ENCODE data around the gene GGNBP2. TPM values are rescaled to one million over a fixed set of nuclear protein-coding genes. Genes with fewer than 3 reads are reported as not detected.

The GGNBP2 gene
- total and polyA plus RNA-seq, 2 of the 8 experiments (the other 6 are each of a cell fraction or from before 2014, with no cell fraction given): 29.2 to 35.8 TPM

GRCh38 chr17:36583787-36584186 is 39.1 kb downstream of the GGNBP2 start:
- no peak overlapping the region for H3K56ac ChIP-seq (replicated peaks; ENCODE audit: insufficient read length, low read depth, low read length)
- 88% methylated on average over 1 of the region's 1 CpG; no CpG with 5 or more reads in 1 of the 2 experiments for WGBS, 2 experiments (ENCODE audit: extremely low coverage in 1 of 2, insufficient coverage in 1 of 2, insufficient read length in 1 of 2, insufficient replicate concordance in 2 of 2, low coverage in 1 of 2, low lambda C conversion rate in 2 of 2, missing lambda C conversion rate in 1 of 2)
- no peak overlapping the region for H3K18ac ChIP-seq (ENCODE audit: extremely low read depth, low read length)
- DNase-seq (ENCODE audit: low read depth in 1 of 2, low spot score in 2 of 2) (no peak), FAIRE-seq (no peak)
- H3K23ac ChIP-seq (ENCODE audit: insufficient read length): no peak overlapping the region
- H2BK20ac ChIP-seq (ENCODE audit: low read length): no peak overlapping the region
- H2BK12ac ChIP-seq (ENCODE audit: low read depth, low read length): no peak overlapping the region
- no peak overlapping the region for H3K4me2 ChIP-seq (ENCODE audit: insufficient read depth in 1 of 2, low read depth in 2 of 2, low read length in 2 of 2)
- peaks cover 0 to 3% of the 10 kb centered on the region in 2 experiments for H4K20me1 ChIP-seq (replicated peaks in 1 of 2; ENCODE audit: control insufficient read depth in 1 of 2, insufficient read depth in 2 of 2, low read length in 2 of 2)
- H4K8ac ChIP-seq (ENCODE audit: extremely low read depth, insufficient read depth, low read length): no peak overlapping the region
- H3K36me3 ChIP-seq (ENCODE audit: control insufficient read depth in 2 of 4, insufficient read depth in 4 of 4, low read length in 3 of 4): peaks cover 7 to 65% (median 36%) of the 10 kb centered on the region in 4 experiments; a peak in 7 of 8 replicates
- H4K5ac ChIP-seq (ENCODE audit: insufficient read length, low read depth, low read length): no peak overlapping the region
- H2AFZ ChIP-seq (ENCODE audit: low read length): no peak overlapping the region
- H3K14ac ChIP-seq (ENCODE audit: insufficient read length): no peak overlapping the region
- no peaks in the 10 kb centered on the region for H3K79me1 ChIP-seq (ENCODE audit: low read depth, low read length)
- no peak overlapping the region for H3K27ac ChIP-seq (ENCODE audit: low read depth, low read length)
- no peaks in the 10 kb centered on the region for H3K9me3 ChIP-seq (ENCODE audit: insufficient read depth in 2 of 2, low read depth in 1 of 2, low read length in 1 of 2)
- no peak overlapping the region for H2AK5ac ChIP-seq (ENCODE audit: low read depth, low read length)
- no peaks in the 10 kb centered on the region for H3K79me2 ChIP-seq (ENCODE audit: control insufficient read depth in 1 of 2, insufficient read depth in 2 of 2, low read length in 2 of 2)
- no peaks in the 10 kb centered on the region for H3K23me2 ChIP-seq (ENCODE audit: low read depth, low read length)
- H3K9ac ChIP-seq (replicated peaks in 1 of 4; ENCODE audit: extremely low read depth in 1 of 4, low read depth in 3 of 4, low read length in 3 of 4): no peak overlapping the region
- no peak overlapping the region for H3K4me3 ChIP-seq (ENCODE audit: extremely low read depth in 1 of 4, insufficient read depth in 2 of 4, low read depth in 3 of 4, low read length in 4 of 4)
- ChIA-PET POLR2A (ENCODE audit: partially characterized antibody) (interaction anchor here (1.7 to 2.0 kb wide), 2 partner anchors 9 to 50 kb away, joined by 4 to 11 read pairs; no protein-coding TSS in a partner anchor), CTCF (ENCODE audit: partially characterized antibody) (interaction anchor here (0.9 to 1.0 kb wide), 2 partner anchors 64 to 778 kb away, joined by 3 to 6 read pairs; no protein-coding TSS in a partner anchor)
- H2BK5ac ChIP-seq (ENCODE audit: low read depth, low read length): no peak overlapping the region
- no peak overlapping the region for H4K91ac ChIP-seq (replicated peaks; ENCODE audit: insufficient read length, low read length)
- no peaks in the 10 kb centered on the region for H3K4me1 ChIP-seq (replicated peaks in 1 of 4; ENCODE audit: control insufficient read depth in 3 of 4, insufficient read depth in 4 of 4, low read length in 3 of 4)
- no peak overlapping the region for H2BK15ac ChIP-seq (ENCODE audit: low read length)
- H3K4ac ChIP-seq (replicated peaks; ENCODE audit: insufficient read length, low read depth, low read length): no peak overlapping the region
- no peak overlapping the region for H2BK120ac ChIP-seq (replicated peaks; ENCODE audit: low read depth, low read length)
- no peaks in the 10 kb centered on the region for H3K27me3 ChIP-seq (replicated peaks in 1 of 4; ENCODE audit: control insufficient read depth in 3 of 4, extremely low read depth in 1 of 4, insufficient read depth in 3 of 4, low read length in 3 of 4)
- TF ChIP-seq NANOG (IDR thresholded peaks at IDR 0.05; ENCODE audit: insufficient read depth, low read depth, low read length, poor library complexity, severe bottlenecking): no peak
- TF ChIP-seq, protein P1, sequence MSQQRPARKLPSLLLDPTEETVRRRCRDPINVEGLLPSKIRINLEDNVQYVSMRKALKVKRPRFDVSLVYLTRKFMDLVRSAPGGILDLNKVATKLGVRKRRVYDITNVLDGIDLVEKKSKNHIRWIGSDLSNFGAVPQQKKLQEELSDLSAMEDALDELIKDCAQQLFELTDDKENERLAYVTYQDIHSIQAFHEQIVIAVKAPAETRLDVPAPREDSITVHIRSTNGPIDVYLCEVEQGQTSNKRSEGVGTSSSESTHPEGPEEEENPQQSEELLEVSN (IDR thresholded peaks at IDR 0.05): no peak
- TF ChIP-seq MAFK (IDR thresholded peaks at IDR 0.05; ENCODE audit: low read depth, low read length): no peak
- TF ChIP-seq ZNF274 (IDR thresholded peaks at IDR 0.05; ENCODE audit: borderline replicate concordance, extremely low read depth, low read length): no peak
- no peak for TF ChIP-seq SIN3A (conservative IDR thresholded peaks at IDR 0.05 in 1 of 2, IDR thresholded peaks at IDR 0.05 in 1 of 2; ENCODE audit: low read depth in 1 of 2, low read length in 2 of 2)
- no peak for TF ChIP-seq CTBP2 (IDR thresholded peaks at IDR 0.05; ENCODE audit: borderline replicate concordance, insufficient read depth, insufficient read length, low read length)
- TF ChIP-seq TBP (IDR thresholded peaks at IDR 0.05; ENCODE audit: low read depth, low read length): no peak
- TF ChIP-seq HDAC6 (IDR thresholded peaks at IDR 0.05; ENCODE audit: low read depth, low read length): no peak
- TF ChIP-seq, protein P2, sequence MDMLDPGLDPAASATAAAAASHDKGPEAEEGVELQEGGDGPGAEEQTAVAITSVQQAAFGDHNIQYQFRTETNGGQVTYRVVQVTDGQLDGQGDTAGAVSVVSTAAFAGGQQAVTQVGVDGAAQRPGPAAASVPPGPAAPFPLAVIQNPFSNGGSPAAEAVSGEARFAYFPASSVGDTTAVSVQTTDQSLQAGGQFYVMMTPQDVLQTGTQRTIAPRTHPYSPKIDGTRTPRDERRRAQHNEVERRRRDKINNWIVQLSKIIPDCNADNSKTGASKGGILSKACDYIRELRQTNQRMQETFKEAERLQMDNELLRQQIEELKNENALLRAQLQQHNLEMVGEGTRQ (IDR thresholded peaks at IDR 0.05; ENCODE audit: low read length): no peak
- TF ChIP-seq JUND (IDR thresholded peaks at IDR 0.05; ENCODE audit: low read length): no peak
- TF ChIP-seq RXRA (IDR thresholded peaks at IDR 0.05; ENCODE audit: insufficient read depth, low read depth, low read length): no peak
- TF ChIP-seq BRCA1 (IDR thresholded peaks at IDR 0.05; ENCODE audit: low read depth, low read length): no peak
